ENCODE data around the gene LELP1. TPM values are rescaled to one million over a fixed set of nuclear protein-coding genes. Genes with fewer than 3 reads are reported as not detected.

The LELP1 gene
- total and polyA plus RNA-seq, 2 experiments from 2014 or later: not detected

GRCh38 chr1:153195216-153195615 lies 8.0 kb upstream of the LELP1 start:
- no peak for DNase-seq
- Histone ChIP-seq H3K36me3 (ENCODE audit: low read depth) (no peaks in the 10 kb centered on the region), H3K4me2 (ENCODE audit: unreplicated experiment) (no peak overlapping the region), H2AFZ (no peak overlapping the region), H4K20me1 (ENCODE audit: insufficient read depth) (no peaks in the 10 kb centered on the region), H3K4me1 (ENCODE audit: insufficient read depth) (no peaks in the 10 kb centered on the region), H3K9me3 (ENCODE audit: low read depth) (no peaks in the 10 kb centered on the region), H3K79me2 (ENCODE audit: insufficient read depth) (no peaks in the 10 kb centered on the region), H3F3A (ENCODE audit: insufficient read depth) (no peaks in the 10 kb centered on the region), H3K27ac (no peak overlapping the region), H3K9me2 (ENCODE audit: insufficient read depth) (no peaks in the 10 kb centered on the region), H3K9ac (no peak overlapping the region), H3K27me3 (replicated peaks; ENCODE audit: insufficient read depth) (peaks cover 13% of the 10 kb centered on the region), H3K4me3 (no peak overlapping the region)
- TF ChIP-seq EZH2phosphoT487 (IDR thresholded peaks at IDR 0.05; ENCODE audit: insufficient read depth, low read depth): no peak
- TF ChIP-seq EZH2 (IDR thresholded peaks at IDR 0.05; ENCODE audit: insufficient read depth, poor library complexity, severe bottlenecking): no peak
- 31 to 36% methylated on average over 4 of the region's 4 CpGs for WGBS, 2 experiments (ENCODE audit: low coverage in 1 of 2, low lambda C conversion rate in 2 of 2, missing lambda C conversion rate in 2 of 2)
- in situ Hi-C loops (cut with MboI): no loop called here

- H3K9me2 ChIP-seq (ENCODE audit: insufficient read depth): no peaks in the 10 kb centered on the region
- H3K4me2 ChIP-seq (ENCODE audit: unreplicated experiment): no peak overlapping the region
- H3K4me3 ChIP-seq: no peak overlapping the region
- H3K27me3 ChIP-seq (replicated peaks; ENCODE audit: insufficient read depth): 0 out of 2 replicates have a peak, but pooled peaks cover 13% of the 10 kb centered on the region
- 13 to 18% methylated on average over 4 of the region's 4 CpGs for WGBS, 2 experiments (ENCODE audit: low coverage in 1 of 2, low lambda C conversion rate in 2 of 2, missing lambda C conversion rate in 2 of 2)
- no peaks in the 10 kb centered on the region for H3K4me1 ChIP-seq (ENCODE audit: insufficient read depth)
- TF ChIP-seq EZH2phosphoT487 (IDR thresholded peaks at IDR 0.05; ENCODE audit: insufficient read depth, low read depth) (no peak), EZH2 (IDR thresholded peaks at IDR 0.05; ENCODE audit: insufficient read depth, poor library complexity, severe bottlenecking) (no peak)
- H3K27ac ChIP-seq: no peak overlapping the region
- no peaks in the 10 kb centered on the region for H3K9me3 ChIP-seq (ENCODE audit: low read depth)
- no peak overlapping the region for H2AFZ ChIP-seq
- H3F3A ChIP-seq (ENCODE audit: insufficient read depth): no peaks in the 10 kb centered on the region
- no peaks in the 10 kb centered on the region for H4K20me1 ChIP-seq (ENCODE audit: insufficient read depth)
- H3K36me3 ChIP-seq (ENCODE audit: low read depth): no peaks in the 10 kb centered on the region
- DNase-seq: no peak
- no peaks in the 10 kb centered on the region for H3K79me2 ChIP-seq (ENCODE audit: insufficient read depth)
- in situ Hi-C loops (cut with MboI): loop anchor here (25.0 kb wide), 1 partner anchor 540 kb away; the partner anchor contains the start of gene LCE2D
- no peak overlapping the region for H3K9ac ChIP-seq
Measured at GRCh38 chr1:153202006-153202405, 1.2 kb upstream of the LELP1 start.

DNA sequence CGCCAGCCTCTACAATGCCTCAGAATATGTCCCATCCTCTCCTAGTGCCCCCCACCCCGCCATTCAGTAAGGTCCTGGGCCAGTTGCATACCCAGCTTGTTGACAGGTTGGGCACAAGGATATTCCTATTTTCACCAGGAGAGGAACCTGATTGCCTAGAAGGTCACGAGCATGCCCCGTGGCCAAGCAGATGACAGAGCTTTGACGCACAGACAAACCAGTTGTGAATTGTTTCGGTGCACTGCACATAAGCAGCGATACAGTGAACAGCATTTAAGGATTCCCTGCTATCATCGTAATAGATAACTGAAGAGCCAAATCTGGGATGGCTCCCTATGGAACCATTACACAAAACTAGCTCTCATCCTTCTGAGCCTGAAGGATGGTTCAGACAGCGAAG lies 3.4 kb downstream of the LELP1 start:
- Histone ChIP-seq H4K20me1 (ENCODE audit: insufficient read depth) (no peaks in the 10 kb centered on the region), H3K4me3 (no peak overlapping the region), H3K9ac (no peak overlapping the region), H3K9me3 (ENCODE audit: low read depth) (no peaks in the 10 kb centered on the region), H2AFZ (no peak overlapping the region), H3K4me1 (ENCODE audit: insufficient read depth) (no peaks in the 10 kb centered on the region), H3F3A (ENCODE audit: insufficient read depth) (no peaks in the 10 kb centered on the region), H3K9me2 (ENCODE audit: insufficient read depth) (no peaks in the 10 kb centered on the region), H3K4me2 (ENCODE audit: unreplicated experiment) (no peak overlapping the region), H3K79me2 (ENCODE audit: insufficient read depth) (no peaks in the 10 kb centered on the region), H3K27me3 (replicated peaks; ENCODE audit: insufficient read depth) (0 out of 2 replicates have a peak, but pooled peaks cover 3% of the 10 kb centered on the region), H3K36me3 (ENCODE audit: low read depth) (no peaks in the 10 kb centered on the region), H3K27ac (no peak overlapping the region)
- in situ Hi-C loops (cut with MboI): loop anchor here (25.0 kb wide), 1 partner anchor 544 kb away; the partner anchor contains the start of gene LCE2D
- TF ChIP-seq EZH2 (IDR thresholded peaks at IDR 0.05; ENCODE audit: insufficient read depth, poor library complexity, severe bottlenecking): no peak
- no peak for TF ChIP-seq EZH2phosphoT487 (IDR thresholded peaks at IDR 0.05; ENCODE audit: insufficient read depth, low read depth)
- DNase-seq: no peak
- 34 to 42% methylated on average over 9 of the region's 9 CpGs for WGBS, 2 experiments (ENCODE audit: low coverage in 1 of 2, low lambda C conversion rate in 2 of 2, missing lambda C conversion rate in 2 of 2)

DNA sequence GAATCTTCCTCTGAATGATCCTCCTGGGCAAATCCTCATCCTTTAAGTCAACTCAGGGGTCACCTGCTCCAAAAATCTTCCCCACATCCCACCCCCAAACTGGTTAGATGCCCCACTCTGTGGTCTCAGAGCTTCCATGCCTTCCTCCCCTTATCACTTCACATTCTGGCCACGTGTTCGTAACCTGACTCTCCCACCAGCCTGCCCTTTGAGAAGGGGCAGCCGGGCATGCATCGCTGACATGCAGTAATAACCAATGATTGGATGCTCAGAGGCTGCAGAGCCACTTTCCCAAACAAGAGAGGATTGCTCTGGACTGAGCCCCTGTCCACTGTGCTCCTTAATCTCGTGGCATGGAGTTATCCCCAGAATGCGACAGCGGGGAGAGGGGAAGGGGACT lies 7.0 kb downstream of the LELP1 start:
- H2AFZ ChIP-seq: no peak overlapping the region
- H3F3A ChIP-seq (ENCODE audit: insufficient read depth): no peaks in the 10 kb centered on the region
- TF ChIP-seq EZH2 (IDR thresholded peaks at IDR 0.05; ENCODE audit: insufficient read depth, poor library complexity, severe bottlenecking) (no peak), EZH2phosphoT487 (IDR thresholded peaks at IDR 0.05; ENCODE audit: insufficient read depth, low read depth) (no peak)
- no peaks in the 10 kb centered on the region for H3K79me2 ChIP-seq (ENCODE audit: insufficient read depth)
- no peaks in the 10 kb centered on the region for H4K20me1 ChIP-seq (ENCODE audit: insufficient read depth)
- H3K9ac ChIP-seq: no peak overlapping the region
- no peaks in the 10 kb centered on the region for H3K4me1 ChIP-seq (ENCODE audit: insufficient read depth)
- 25 to 35% methylated on average over 7 of the region's 7 CpGs for WGBS, 2 experiments (ENCODE audit: low coverage in 1 of 2, low lambda C conversion rate in 2 of 2, missing lambda C conversion rate in 2 of 2)
- H3K36me3 ChIP-seq (ENCODE audit: low read depth): no peaks in the 10 kb centered on the region
- H3K9me2 ChIP-seq (ENCODE audit: insufficient read depth): no peaks in the 10 kb centered on the region
- H3K27me3 ChIP-seq (replicated peaks; ENCODE audit: insufficient read depth): 0 out of 2 replicates have a peak, but pooled peaks cover 3% of the 10 kb centered on the region
- DNase-seq: no peak
- no peaks in the 10 kb centered on the region for H3K9me3 ChIP-seq (ENCODE audit: low read depth)
- H3K27ac ChIP-seq: no peak overlapping the region
- H3K4me3 ChIP-seq: no peak overlapping the region
- H3K4me2 ChIP-seq (ENCODE audit: unreplicated experiment): no peak overlapping the region
- in situ Hi-C loops (cut with MboI): loop anchor here (25.0 kb wide), 1 partner anchor 548 kb away; the partner anchor contains the start of gene LCE2D

All from GM23248 (cell line).